D721Med (cell line): ENCODE results near the gene CPTP.

Experiments used
- DNase-seq: peaks from one replicate; pipeline ENCODE4 v3.0.0; 2011; ENCODE audit warnings: low spot score; ENCODE audit not compliant: insufficient read length
- FAIRE-seq: peaks from 2 replicates; lab custom pipeline; 2011; peaks lifted over from hg19 to GRCh38; lab: Jason Lieb, UNC
- CTCF ChIP-seq: IDR thresholded peaks from 2 replicates; pipeline ENCODE4 v1.5.1; 2012; ENCODE audit warnings: mild to moderate bottlenecking, control low read depth; ENCODE audit not compliant: insufficient read depth; ENCODE audit errors: missing control alignments

The CPTP gene

GRCh38 chr1:1359664-1360468 is 35.3 kb downstream of the CPTP start:
- FAIRE-seq = no peak
- DNase-seq = no peak

DNA sequence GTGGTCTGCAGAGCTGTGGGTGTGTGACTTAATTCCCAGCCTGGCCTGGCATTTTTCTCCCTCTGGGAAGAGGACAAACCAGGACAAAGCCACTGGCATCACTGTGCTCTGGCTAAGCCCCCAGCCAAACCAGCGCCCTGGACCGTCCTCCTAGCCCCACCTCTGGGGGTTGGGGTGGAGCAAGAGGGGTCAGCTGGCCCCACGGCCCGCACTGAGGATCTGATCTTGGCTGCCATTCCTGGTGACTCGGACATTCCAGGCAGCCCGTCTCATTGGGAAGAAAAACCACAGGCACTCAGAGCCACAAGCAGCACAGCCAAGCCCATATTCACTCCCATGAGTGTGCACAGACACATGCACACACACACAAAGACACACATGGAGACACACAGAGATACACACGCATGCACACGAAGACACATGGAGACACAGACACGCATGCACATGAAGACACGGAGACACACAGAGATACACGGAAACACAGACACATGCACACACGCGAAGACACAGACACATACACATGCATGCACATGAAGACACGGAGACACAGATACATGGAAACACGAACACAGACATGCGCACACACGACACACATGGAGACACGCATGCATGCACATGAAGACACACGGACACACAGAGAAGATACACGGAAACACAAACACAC is 36.0 kb downstream of the CPTP start:
- no peak for FAIRE-seq
- no peak for DNase-seq
- TF ChIP-seq CTCF = no peak

More at GRCh38 chr1:1359664-1360468, 35.3 kb downstream of the CPTP start:
- TF ChIP-seq CTCF = no peak

GRCh38 chr1:1361233-1361981 is 36.8 kb downstream of the CPTP start:
- FAIRE-seq = no peak

DNA sequence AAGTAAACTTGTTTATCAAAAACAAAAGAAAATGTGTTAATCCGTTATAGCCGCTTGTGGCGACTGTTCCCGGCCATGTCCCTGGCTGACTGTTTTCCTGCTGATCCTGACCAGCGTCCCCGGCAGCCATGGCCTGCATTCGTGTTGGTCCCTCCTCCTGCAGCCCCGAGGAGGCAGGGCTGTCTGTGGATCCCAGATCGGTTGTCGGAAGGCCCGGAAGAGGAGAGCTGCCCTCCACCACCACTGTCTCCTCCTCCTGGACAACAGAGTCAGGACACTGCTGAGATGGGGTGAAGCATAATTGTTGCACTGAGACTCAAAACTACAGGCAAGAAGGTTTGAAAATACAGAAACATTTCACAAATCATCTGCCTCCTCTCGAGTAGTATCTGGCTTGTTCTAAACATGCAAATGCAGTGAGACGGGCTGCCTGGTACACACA is 37.4 kb downstream of the CPTP start:
- TF ChIP-seq CTCF = no peak
- no peak for FAIRE-seq
- DNase-seq = no peak

More at GRCh38 chr1:1361233-1361981, 36.8 kb downstream of the CPTP start:
- DNase-seq = no peak
- TF ChIP-seq CTCF = no peak

GRCh38 chr1:1364266-1364665 is 39.7 kb downstream of the CPTP start:
- DNase-seq (no peak), FAIRE-seq (no peak)
- no peak for TF ChIP-seq CTCF

DNA sequence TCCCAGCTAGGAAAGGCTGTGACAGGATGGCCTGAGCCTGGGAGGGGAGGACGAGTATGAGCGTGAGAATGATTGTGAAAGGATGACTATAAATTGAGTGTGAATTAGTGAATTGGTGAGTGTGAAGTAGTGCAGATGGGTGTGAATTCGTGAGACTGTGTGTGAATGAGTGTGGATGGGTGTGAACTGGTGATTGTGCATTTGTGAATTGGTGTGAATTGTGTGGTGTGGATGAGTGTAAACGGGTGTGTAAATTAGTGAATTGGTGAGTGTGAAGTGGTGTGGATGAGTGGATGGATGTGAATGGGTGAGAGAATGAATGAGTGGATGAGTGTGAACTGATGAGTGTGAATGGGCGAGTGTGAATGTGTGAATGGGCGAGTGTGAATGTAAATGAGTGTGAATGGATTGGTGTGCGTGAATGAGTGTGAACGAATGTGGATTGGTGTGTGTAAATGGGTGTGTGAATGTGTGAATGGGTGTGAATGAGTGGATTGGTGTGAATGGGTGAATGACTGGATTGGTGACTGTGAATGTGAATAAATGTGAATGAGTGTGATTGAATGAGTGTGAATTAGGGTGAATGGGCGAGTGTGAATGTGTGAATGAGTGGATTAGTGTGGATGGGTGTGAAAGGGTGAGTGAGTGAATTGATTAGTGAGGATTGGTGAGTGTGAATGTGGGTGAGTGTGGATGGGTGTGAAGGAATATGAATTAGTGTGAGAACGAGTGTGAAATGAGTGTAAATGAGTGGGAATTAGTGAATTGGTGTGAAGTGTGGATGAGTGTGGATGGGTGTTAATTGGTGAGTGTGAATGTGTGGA is 41.5 kb downstream of the CPTP start:
- no peak for DNase-seq
- TF ChIP-seq CTCF = no peak
- no peak for FAIRE-seq
